CD14-positive monocyte (primary cell): Measurements from ENCODE around the gene CACNA1C. TPM values are rescaled to one million over a fixed set of nuclear protein-coding genes. Genes with fewer than 3 reads are reported as not detected.

Experiments used
- DNase-seq, 3 donors: peaks; one replicate each; pipeline ENCODE4 v3.0.0-alpha.2; 2011 to 2022
- H2AFZ ChIP-seq: 2 replicates; pipeline ENCODE4 v1.6.0; 2012; ENCODE audit warnings: mild to moderate bottlenecking, low read depth, low read length, inconsistent platforms; ENCODE audit not compliant: insufficient read depth, poor library complexity, severe bottlenecking
- H3K27ac ChIP-seq, 2 donors: 1 replicate in 1 of 2; 2 replicates in 1 of 2; pipeline ENCODE4 v1.5.1; 2012 to 2013; ENCODE audit warnings: low read length in 2 of 2, control low read depth in 1 of 2, inconsistent platforms in 1 of 2, low read depth in 1 of 2, mild to moderate bottlenecking in 1 of 2
- H3K27me3 ChIP-seq, 2 donors: one replicate each; pipeline versions ENCODE4 v1.6.0 to v1.6.1; 2011 to 2013; ENCODE audit warnings: low read length in 2 of 2; ENCODE audit not compliant: control insufficient read depth in 2 of 2, insufficient read depth in 2 of 2
- H3K36me3 ChIP-seq, 2 donors: replicated peaks in 1 of 2; 1 replicate in 1 of 2; 2 replicates in 1 of 2; pipeline versions ENCODE4 v1.5.1 to v1.6.1; 2012 to 2013; ENCODE audit warnings: low read length in 2 of 2, control low read depth in 1 of 2, inconsistent platforms in 1 of 2, mild to moderate bottlenecking in 1 of 2; ENCODE audit not compliant: insufficient read depth in 2 of 2, control insufficient read depth in 1 of 2
- H3K4me1 ChIP-seq, 2 donors: 1 replicate in 1 of 2; 2 replicates in 1 of 2; pipeline versions ENCODE4 v1.5.1 to v1.6.1; 2012 to 2013; ENCODE audit warnings: low read length in 2 of 2, control low read depth in 1 of 2, inconsistent platforms in 1 of 2, mild to moderate bottlenecking in 1 of 2, moderate library complexity in 1 of 2; ENCODE audit not compliant: insufficient read depth in 2 of 2, control insufficient read depth in 1 of 2
- H3K4me2 ChIP-seq: replicated peaks from 2 replicates; pipeline ENCODE3; 2012; ENCODE audit warnings: low read length, moderate library complexity, mild to moderate bottlenecking; ENCODE audit not compliant: poor library complexity, severe bottlenecking; ENCODE audit errors: extremely low read depth
- H3K4me3 ChIP-seq, 3 experiments: fragments of 200-600 bp in 1 of 3; sonication (generic) in 1 of 3; replicated peaks in 1 of 3; 1 replicate in 2 of 3; 2 replicates in 1 of 3; pipeline ENCODE4 v1.5.1; 2011 to 2013; ENCODE audit warnings: low read length in 3 of 3, mild to moderate bottlenecking in 3 of 3, control low read depth in 2 of 3, low read depth in 2 of 3, inconsistent platforms in 1 of 3, moderate library complexity in 1 of 3
- H3K79me2 ChIP-seq: 2 replicates; pipeline ENCODE4 v1.6.0; 2012; ENCODE audit warnings: mild to moderate bottlenecking, control low read depth, inconsistent platforms, low read length, moderate library complexity; ENCODE audit not compliant: insufficient read depth
- H3K9ac ChIP-seq: 2 replicates; pipeline ENCODE4 v1.6.0; 2017; ENCODE audit warnings: low read length, mild to moderate bottlenecking; ENCODE audit not compliant: insufficient read depth, poor library complexity, severe bottlenecking
- H3K9me3 ChIP-seq, 2 donors: replicated peaks in 1 of 2; 1 replicate in 1 of 2; 2 replicates in 1 of 2; pipeline versions ENCODE4 v1.5.1 to v1.6.1; 2012 to 2013; ENCODE audit warnings: low read length in 2 of 2, control low read depth in 1 of 2; ENCODE audit not compliant: control insufficient read depth in 1 of 2, insufficient read depth in 1 of 2
- H4K20me1 ChIP-seq: 2 replicates; pipeline ENCODE4 v1.6.0; 2012; ENCODE audit warnings: mild to moderate bottlenecking, low read length, control low read depth, moderate library complexity; ENCODE audit not compliant: insufficient read depth
- H3K27ac Mint-ChIP-seq, 7 donors: one replicate each; pipeline ENCODE4 v1.8.0; 2020; ENCODE audit warnings: mild to moderate bottlenecking in 7 of 7, mixed read lengths in 7 of 7, moderate library complexity in 6 of 7, inconsistent platforms in 2 of 7
- H3K27me3 Mint-ChIP-seq, 3 donors: one replicate each; pipeline ENCODE4 v1.8.0; 2021 to 2022; ENCODE audit warnings: low read depth in 3 of 3, mild to moderate bottlenecking in 3 of 3, mixed read lengths in 3 of 3, moderate library complexity in 3 of 3, inconsistent platforms in 1 of 3
- H3K36me3 Mint-ChIP-seq, 2 donors: one replicate each; pipeline ENCODE4 v1.8.0; 2020; ENCODE audit warnings: mixed read lengths in 2 of 2, inconsistent platforms in 1 of 2, mild to moderate bottlenecking in 1 of 2
- H3K4me1 Mint-ChIP-seq: one replicate; pipeline ENCODE4 v1.8.0; 2020; ENCODE audit warnings: mild to moderate bottlenecking, mixed read lengths
- H3K4me3 Mint-ChIP-seq, 2 donors: one replicate each; pipeline ENCODE4 v1.8.0; 2020; ENCODE audit warnings: mild to moderate bottlenecking in 2 of 2, mixed read lengths in 2 of 2, moderate library complexity in 1 of 2
- H3K9me3 Mint-ChIP-seq, 7 donors: one replicate each; pipeline ENCODE4 v1.8.0; 2020 to 2022; ENCODE audit warnings: mixed read lengths in 7 of 7, mild to moderate bottlenecking in 6 of 7, moderate library complexity in 6 of 7, inconsistent platforms in 2 of 7
- WGBS: methylation state at CpG from one replicate; pipeline ENCODE4 v1.1.5; 2013; ENCODE audit warnings: missing lambda C conversion rate; ENCODE audit not compliant: insufficient coverage; 5-methylcytosine and 5-hydroxymethylcytosine counted together
- intact Hi-C, 2 donors: fragments of 100-400 bp; cut with micrococcal nuclease; formaldehyde crosslinking; loops; one replicate each; pipeline versions ENCODE4 v1.15.0 to v1.15.1; 2023
- polyA plus RNA-seq, 3 donors: library from polyadenylated mRNA; depleted of rRNA in 1 of 3; unstranded in 2 of 3; stranded (reverse) in 1 of 3; fragments of 300-500 nt in 2 of 3; fragments of >200 nt in 1 of 3; fragmentation: Illumina TruSeq in 2 of 3; gene quantifications; 1 replicate in 2 of 3; 2 replicates in 1 of 3; pipeline ENCODE4 v1.2.3, GENCODE V29; 2012 to 2021
- TF ChIP-seq, protein P1 (sequence below): fragments of 200-600 bp; IDR thresholded peaks from one replicate; pipeline ENCODE4 v1.8.0; 2022; ENCODE audit warnings: antibody characterized with exemption, mild to moderate bottlenecking

The CACNA1C gene
- polyA plus RNA-seq, 3 donors, result not detected

DNA sequence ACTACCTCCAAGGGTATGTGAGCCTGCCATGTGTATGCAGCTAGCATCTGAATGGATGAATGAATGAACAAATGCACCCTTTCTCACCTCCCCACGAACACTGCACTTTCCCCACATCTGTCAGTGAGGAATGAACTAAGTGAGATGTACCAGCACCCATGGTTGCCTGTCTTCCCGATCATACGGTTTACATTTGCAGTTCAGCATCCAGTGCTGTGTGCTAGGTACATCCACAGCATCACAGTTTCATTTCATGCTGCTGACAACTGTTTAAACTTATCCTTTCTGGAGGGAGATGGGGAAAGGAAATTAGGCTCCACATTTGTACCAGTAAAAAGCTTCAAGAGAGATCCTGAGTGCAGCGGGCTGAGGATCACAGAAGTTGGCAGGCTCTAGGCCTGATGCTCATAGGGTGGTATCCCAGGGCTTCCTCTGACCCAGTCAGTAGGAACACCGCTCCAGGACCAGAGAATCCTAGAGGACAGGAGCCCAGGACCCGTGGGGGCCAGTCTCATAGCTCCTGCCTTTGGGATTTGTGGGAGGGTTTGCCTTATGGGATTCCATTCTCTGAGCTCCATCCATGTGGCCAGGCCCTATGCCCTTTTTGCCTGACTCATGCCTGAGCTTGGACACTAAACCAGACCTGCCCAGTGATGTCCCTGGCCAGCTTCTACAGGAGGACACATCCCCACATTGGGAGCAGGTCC lies 294.5 kb downstream of the CACNA1C start:
- Histone ChIP-seq H3K27ac (no peak overlapping the region), H3K27me3 (no peaks in the 10 kb centered on the region), H3K36me3 (no peaks in the 10 kb centered on the region), H3K9me3 (no peaks in the 10 kb centered on the region), H4K20me1 (no peaks in the 10 kb centered on the region), H3K4me2 (no peak overlapping the region), H3K4me1 (peaks cover 37 to 46% of the 10 kb centered on the region in 2 donors), H2AFZ (no peak overlapping the region), H3K79me2 (no peaks in the 10 kb centered on the region), H3K4me3 (no peak overlapping the region), H3K9ac (no peak overlapping the region)
- 96% methylated on average over 3 of the region's 6 CpGs for WGBS
- TF ChIP-seq, protein P1, sequence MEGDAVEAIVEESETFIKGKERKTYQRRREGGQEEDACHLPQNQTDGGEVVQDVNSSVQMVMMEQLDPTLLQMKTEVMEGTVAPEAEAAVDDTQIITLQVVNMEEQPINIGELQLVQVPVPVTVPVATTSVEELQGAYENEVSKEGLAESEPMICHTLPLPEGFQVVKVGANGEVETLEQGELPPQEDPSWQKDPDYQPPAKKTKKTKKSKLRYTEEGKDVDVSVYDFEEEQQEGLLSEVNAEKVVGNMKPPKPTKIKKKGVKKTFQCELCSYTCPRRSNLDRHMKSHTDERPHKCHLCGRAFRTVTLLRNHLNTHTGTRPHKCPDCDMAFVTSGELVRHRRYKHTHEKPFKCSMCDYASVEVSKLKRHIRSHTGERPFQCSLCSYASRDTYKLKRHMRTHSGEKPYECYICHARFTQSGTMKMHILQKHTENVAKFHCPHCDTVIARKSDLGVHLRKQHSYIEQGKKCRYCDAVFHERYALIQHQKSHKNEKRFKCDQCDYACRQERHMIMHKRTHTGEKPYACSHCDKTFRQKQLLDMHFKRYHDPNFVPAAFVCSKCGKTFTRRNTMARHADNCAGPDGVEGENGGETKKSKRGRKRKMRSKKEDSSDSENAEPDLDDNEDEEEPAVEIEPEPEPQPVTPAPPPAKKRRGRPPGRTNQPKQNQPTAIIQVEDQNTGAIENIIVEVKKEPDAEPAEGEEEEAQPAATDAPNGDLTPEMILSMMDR, result no peak
- H3K9me3 Mint-ChIP-seq, result peaks cover 0 to 2% (median 0%) of the 10 kb centered on the region in 7 donors
- intact Hi-C loops, result loop anchor here in 1 of 2 donors (10.0 kb wide), 1 partner anchor 532 kb away; no protein-coding TSS in a partner anchor
- H3K4me1 Mint-ChIP-seq, result peaks cover 44% of the 10 kb centered on the region
- H3K4me3 Mint-ChIP-seq, result no peak overlapping the region
- H3K27me3 Mint-ChIP-seq, result peaks cover 0 to 2% (median 0%) of the 10 kb centered on the region in 3 donors
- H3K27ac Mint-ChIP-seq, result peak overlapping the region in 1 of 7 donors; percentile 5
- H3K36me3 Mint-ChIP-seq, result no peaks in the 10 kb centered on the region
- no peak for DNase-seq

DNA sequence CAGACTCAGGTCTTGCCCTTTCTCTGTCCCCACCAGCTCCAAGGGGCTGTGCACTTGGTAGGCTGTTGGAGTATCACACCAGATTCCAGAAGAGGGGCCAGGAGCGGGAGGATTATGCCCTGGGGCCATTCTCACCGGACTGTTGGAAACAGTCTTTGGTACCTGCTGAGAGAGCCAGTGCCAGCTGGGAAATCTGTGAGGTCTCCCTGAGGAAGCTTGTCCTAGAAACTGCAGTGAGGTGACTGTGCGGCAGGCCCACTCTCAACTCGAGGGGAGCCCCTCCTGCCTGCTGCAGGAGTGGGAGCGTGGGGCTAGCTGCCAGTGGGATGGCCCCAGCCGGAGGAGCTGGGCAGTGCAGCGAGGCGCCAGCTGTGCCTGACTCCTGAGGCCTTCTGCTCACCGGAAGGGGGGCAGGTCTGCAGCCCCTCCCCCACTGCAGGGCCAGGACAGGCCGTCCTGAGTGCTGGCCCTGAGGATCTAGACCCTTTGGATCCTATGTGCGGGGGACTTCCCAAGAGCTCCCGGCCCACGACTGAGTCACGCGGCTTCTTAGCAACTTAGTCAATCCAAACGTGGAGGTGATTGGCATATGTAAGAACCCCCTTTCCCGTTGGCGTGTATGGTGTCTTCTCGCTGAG lies 295.2 kb downstream of the CACNA1C start:
- Histone ChIP-seq H3K4me2 (no peak overlapping the region), H4K20me1 (no peaks in the 10 kb centered on the region), H3K79me2 (no peaks in the 10 kb centered on the region), H3K4me3 (no peak overlapping the region), H2AFZ (no peak overlapping the region), H3K36me3 (no peaks in the 10 kb centered on the region), H3K27me3 (no peaks in the 10 kb centered on the region), H3K9me3 (no peaks in the 10 kb centered on the region), H3K27ac (no peak overlapping the region), H3K4me1 (peaks cover 30 to 39% of the 10 kb centered on the region in 2 donors), H3K9ac (no peak overlapping the region)
- Mint-ChIP-seq H3K36me3 (no peaks in the 10 kb centered on the region), H3K4me3 (no peak overlapping the region), H3K27me3 (peaks cover 0 to 3% (median 2%) of the 10 kb centered on the region in 3 donors), H3K27ac (peak overlapping the region in 1 of 7 donors; percentile 28), H3K4me1 (peaks cover 37% of the 10 kb centered on the region), H3K9me3 (peaks cover 0 to 2% (median 0%) of the 10 kb centered on the region in 7 donors)
- no peak for DNase-seq
- TF ChIP-seq, protein P1, result no peak
- 94% methylated on average over 19 of the region's 19 CpGs for WGBS
- intact Hi-C loops, result loop anchor here in 1 of 2 donors (10.0 kb wide), 1 partner anchor 533 kb away; no protein-coding TSS in a partner anchor
